Amniotic stem cell (primary cell): ENCODE measurements around the gene ZNF280A.
"Not testable (repeated sequence)": the region's sequence is repeated elsewhere in the genome, so short reads cannot be mapped to it uniquely, and the experiment has no call there.

Source experiments
- DNase-seq: peaks from one replicate; lab custom pipeline; 2025; lab: John Stamatoyannopoulos, UW

The ZNF280A gene

GRCh38 chr22:22512951-22513350 lies 7.1 kb downstream of the ZNF280A start:
- DNase-seq = no peak

- not testable (repeated sequence) for DNase-seq
Observed at GRCh38 chr22:22510833-22511232, 9.2 kb downstream of the ZNF280A start.

GRCh38 chr22:22509912-22510311 lies 10.2 kb downstream of the ZNF280A start:
- DNase-seq = not testable (repeated sequence)

GRCh38 chr22:22508274-22509176 lies 11.5 kb downstream of the ZNF280A start, which contains the start of gene ZNF280B:
Gene ZNF280B, minus strand, starts transcription at chr22:22508742. Its CDS starts 19,344 bp downstream, at chr22:22489398.
- DNase-seq = no peak

- DNase-seq = no peak
Observed at GRCh38 chr22:22507743-22508273, 12.3 kb downstream of the ZNF280A start.

- no peak for DNase-seq
Observed at GRCh38 chr22:22506736-22507135, 13.3 kb downstream of the ZNF280A start.

GRCh38 chr22:22498267-22498666 lies 21.8 kb downstream of the ZNF280A start:
- no peak for DNase-seq

- DNase-seq = not testable (repeated sequence)
Observed at GRCh38 chr22:22491589-22491988, 28.5 kb downstream of the ZNF280A start.

- no peak for DNase-seq
Observed at GRCh38 chr22:22488736-22489135, 31.3 kb downstream of the ZNF280A start.

GRCh38 chr22:22487869-22488597 lies 32.0 kb downstream of the ZNF280A start:
- DNase-seq = no peak

GRCh38 chr22:22487059-22487458 lies 33.0 kb downstream of the ZNF280A start:
- no peak for DNase-seq

- no peak for DNase-seq
Observed at GRCh38 chr22:22486132-22486899, 33.8 kb downstream of the ZNF280A start.

GRCh38 chr22:22485524-22485923 lies 34.5 kb downstream of the ZNF280A start:
- no peak for DNase-seq

GRCh38 chr22:22484023-22484422 lies 36.0 kb downstream of the ZNF280A start:
- no peak for DNase-seq

- DNase-seq = no peak
Observed at GRCh38 chr22:22480940-22481339, 39.1 kb downstream of the ZNF280A start.

GRCh38 chr22:22479999-22480532 lies 40.0 kb downstream of the ZNF280A start:
- no peak for DNase-seq

- DNase-seq = no peak
Observed at GRCh38 chr22:22479116-22479515, 41.0 kb downstream of the ZNF280A start.

GRCh38 chr22:22478470-22478869 lies 41.6 kb downstream of the ZNF280A start:
- DNase-seq = no peak

- no peak for DNase-seq
Observed at GRCh38 chr22:22474733-22475132, 45.3 kb downstream of the ZNF280A start.

GRCh38 chr22:22471104-22471503 lies 49.0 kb downstream of the ZNF280A start:
- DNase-seq = not testable (repeated sequence)

- no peak for DNase-seq
Observed at GRCh38 chr22:22469527-22469926, 50.5 kb downstream of the ZNF280A start.
